Peyer's patch (tissue), 4 donors: ENCODE data around the gene KLHL29. TPM values are rescaled to one million over a fixed set of nuclear protein-coding genes. Genes with fewer than 3 reads are reported as not detected.

Experiments
- DNase-seq, 3 donors: peaks; one replicate each; pipeline ENCODE4 v3.0.0-alpha.2; 2017 to 2019
- H3K27ac ChIP-seq, 4 donors: fragments of 200-600 bp; sonication (generic); one replicate each; pipeline ENCODE4 v1.5.1; 2016 to 2019
- H3K27me3 ChIP-seq, 2 donors: fragments of 200-600 bp; sonication (generic); one replicate each; pipeline ENCODE4 v1.5.1; 2019
- H3K36me3 ChIP-seq, 3 donors: fragments of 200-600 bp; sonication (generic); one replicate each; pipeline ENCODE4 v1.5.1; 2016 to 2019
- H3K4me1 ChIP-seq, 4 donors: fragments of 200-600 bp; sonication (generic); one replicate each; pipeline ENCODE4 v1.5.1; 2016 to 2019
- H3K4me3 ChIP-seq, 4 donors: fragments of 200-600 bp; sonication (generic); 1 replicate in 3 of 4; 2 replicates in 1 of 4; pipeline ENCODE4 v1.5.1; 2016 to 2019; ENCODE audit warnings: mild to moderate bottlenecking in 1 of 4
- H3K9me3 ChIP-seq, 4 donors: fragments of 200-600 bp; sonication (generic); one replicate each; pipeline ENCODE4 v1.5.1; 2016 to 2019; ENCODE audit warnings: mild to moderate bottlenecking in 1 of 4
- POLR2A ChIP-seq, 2 donors: fragments of 450-650 bp; IDR thresholded peaks; one replicate each; pipeline ENCODE4 v1.5.1; 2017; ENCODE audit warnings: antibody characterized with exemption in 2 of 2, mild to moderate bottlenecking in 2 of 2, moderate library complexity in 2 of 2
- total RNA-seq, 4 donors: library from RNA; depleted of rRNA; stranded (reverse); fragments of >200 nt; gene quantifications; one replicate each; pipeline ENCODE4 v1.1.0, GENCODE V29; 2016
- TF ChIP-seq, protein P1 (sequence below), 6 experiments: fragments of 450-650 bp in 4 of 6; fragments of 200-600 bp in 2 of 6; sonication (generic) in 1 of 6; IDR thresholded peaks; one replicate each; pipeline ENCODE4 v1.5.1; 2017 to 2019; ENCODE audit warnings: antibody characterized with exemption in 6 of 6, mild to moderate bottlenecking in 3 of 6, moderate library complexity in 1 of 6

KLHL29 gene
- total RNA-seq, 4 donors from 2014 or later: 1.1 to 18.2 (median 5.0) TPM

- no peak for TF ChIP-seq POLR2A (IDR thresholded peaks at IDR 0.05)
- TF ChIP-seq, protein P1, sequence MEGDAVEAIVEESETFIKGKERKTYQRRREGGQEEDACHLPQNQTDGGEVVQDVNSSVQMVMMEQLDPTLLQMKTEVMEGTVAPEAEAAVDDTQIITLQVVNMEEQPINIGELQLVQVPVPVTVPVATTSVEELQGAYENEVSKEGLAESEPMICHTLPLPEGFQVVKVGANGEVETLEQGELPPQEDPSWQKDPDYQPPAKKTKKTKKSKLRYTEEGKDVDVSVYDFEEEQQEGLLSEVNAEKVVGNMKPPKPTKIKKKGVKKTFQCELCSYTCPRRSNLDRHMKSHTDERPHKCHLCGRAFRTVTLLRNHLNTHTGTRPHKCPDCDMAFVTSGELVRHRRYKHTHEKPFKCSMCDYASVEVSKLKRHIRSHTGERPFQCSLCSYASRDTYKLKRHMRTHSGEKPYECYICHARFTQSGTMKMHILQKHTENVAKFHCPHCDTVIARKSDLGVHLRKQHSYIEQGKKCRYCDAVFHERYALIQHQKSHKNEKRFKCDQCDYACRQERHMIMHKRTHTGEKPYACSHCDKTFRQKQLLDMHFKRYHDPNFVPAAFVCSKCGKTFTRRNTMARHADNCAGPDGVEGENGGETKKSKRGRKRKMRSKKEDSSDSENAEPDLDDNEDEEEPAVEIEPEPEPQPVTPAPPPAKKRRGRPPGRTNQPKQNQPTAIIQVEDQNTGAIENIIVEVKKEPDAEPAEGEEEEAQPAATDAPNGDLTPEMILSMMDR (IDR thresholded peaks at IDR 0.05): no peak
- H3K9me3 ChIP-seq: no peaks in the 10 kb centered on the region
- peak in 1 of 3 donors; percentile 37 for DNase-seq
Observed at GRCh38 chr2:23595601-23596251, 210.7 kb downstream of the KLHL29 start.

GRCh38 chr2:23596316-23596885 is 211.4 kb downstream of the KLHL29 start:
- Histone ChIP-seq H3K27ac (peak overlapping the region in 2 of 4 donors; percentile 15 to 73), H3K9me3 (no peaks in the 10 kb centered on the region), H3K27me3 (no peaks in the 10 kb centered on the region), H3K4me1 (no peaks in the 10 kb centered on the region), H3K36me3 (no peaks in the 10 kb centered on the region), H3K4me3 (no peak overlapping the region)
- DNase-seq: peak in 1 of 3 donors; percentile 15
- TF ChIP-seq, protein P1 (IDR thresholded peaks at IDR 0.05): no peak
- no peak for TF ChIP-seq POLR2A (IDR thresholded peaks at IDR 0.05)

More at GRCh38 chr2:23595601-23596251, 210.7 kb downstream of the KLHL29 start:
- Histone ChIP-seq H3K27me3 (no peaks in the 10 kb centered on the region), H3K4me3 (no peak overlapping the region), H3K36me3 (no peaks in the 10 kb centered on the region), H3K27ac (peak overlapping the region in 2 of 4 donors; percentile 15 to 73), H3K4me1 (no peaks in the 10 kb centered on the region)

GRCh38 chr2:23597687-23598086 is 212.7 kb downstream of the KLHL29 start:
- no peaks in the 10 kb centered on the region for H3K4me1 ChIP-seq
- no peak for TF ChIP-seq POLR2A (IDR thresholded peaks at IDR 0.05)
- TF ChIP-seq, protein P1 (IDR thresholded peaks at IDR 0.05): no peak
- H3K9me3 ChIP-seq: no peaks in the 10 kb centered on the region
- H3K4me3 ChIP-seq: no peak overlapping the region
- H3K27ac ChIP-seq: peak overlapping the region in 1 of 4 donors; percentile 35
- DNase-seq: no peak
- no peaks in the 10 kb centered on the region for H3K27me3 ChIP-seq
- H3K36me3 ChIP-seq: no peaks in the 10 kb centered on the region

- no peak for DNase-seq
- Histone ChIP-seq H3K36me3 (no peaks in the 10 kb centered on the region), H3K27me3 (no peaks in the 10 kb centered on the region), H3K4me3 (no peak overlapping the region), H3K27ac (peak overlapping the region in 1 of 4 donors; percentile 20), H3K4me1 (no peaks in the 10 kb centered on the region), H3K9me3 (no peaks in the 10 kb centered on the region)
- TF ChIP-seq, protein P1 (IDR thresholded peaks at IDR 0.05): no peak
- no peak for TF ChIP-seq POLR2A (IDR thresholded peaks at IDR 0.05)
Observed at GRCh38 chr2:23599006-23599405, 214.0 kb downstream of the KLHL29 start.

- Histone ChIP-seq H3K27me3 (no peaks in the 10 kb centered on the region), H3K4me3 (no peak overlapping the region), H3K36me3 (no peaks in the 10 kb centered on the region), H3K4me1 (no peaks in the 10 kb centered on the region), H3K27ac (no peak overlapping the region), H3K9me3 (no peaks in the 10 kb centered on the region)
- peak in 1 of 3 donors; percentile 11 for DNase-seq
- TF ChIP-seq, protein P1 (IDR thresholded peaks at IDR 0.05): no peak
- TF ChIP-seq POLR2A (IDR thresholded peaks at IDR 0.05): no peak
Observed at GRCh38 chr2:23599667-23600066, 214.7 kb downstream of the KLHL29 start.
